IPS-NIHi7 (cell line): ENCODE data around the gene SLC6A12.

Experiments
- DNase-seq: peaks from one replicate; pipeline ENCODE4 v3.0.0; 2012; ENCODE audit warnings: mixed read lengths; ENCODE audit errors: extremely low spot score

Gene SLC6A12

DNA sequence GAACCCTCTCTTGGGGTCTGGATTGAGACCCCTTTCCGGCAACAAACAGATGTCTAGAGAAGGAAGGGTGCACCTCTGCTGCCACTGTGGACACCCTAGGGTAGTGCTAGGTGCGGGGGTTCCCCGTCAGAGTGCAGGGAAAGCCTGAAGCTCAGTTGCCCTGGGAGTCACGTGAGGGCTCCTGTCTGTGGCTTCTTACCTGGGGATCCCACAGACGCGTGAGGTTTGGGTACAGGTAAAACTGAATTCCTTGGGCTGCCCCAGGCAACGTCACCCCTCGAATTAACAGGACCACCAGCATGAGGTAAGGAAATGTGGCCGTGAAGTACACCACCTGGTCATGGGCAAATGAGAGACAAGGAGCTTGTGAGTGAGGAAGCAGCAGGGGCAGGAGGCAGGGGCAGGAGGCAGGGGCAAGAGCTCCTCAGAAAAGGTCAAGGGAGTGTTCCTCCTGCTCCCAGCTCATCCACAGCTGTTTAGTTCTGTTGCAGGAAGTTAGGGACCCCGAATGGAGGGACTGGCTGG lies 21.0 kb upstream of the SLC6A12 start:
- DNase-seq, result no peak

DNA sequence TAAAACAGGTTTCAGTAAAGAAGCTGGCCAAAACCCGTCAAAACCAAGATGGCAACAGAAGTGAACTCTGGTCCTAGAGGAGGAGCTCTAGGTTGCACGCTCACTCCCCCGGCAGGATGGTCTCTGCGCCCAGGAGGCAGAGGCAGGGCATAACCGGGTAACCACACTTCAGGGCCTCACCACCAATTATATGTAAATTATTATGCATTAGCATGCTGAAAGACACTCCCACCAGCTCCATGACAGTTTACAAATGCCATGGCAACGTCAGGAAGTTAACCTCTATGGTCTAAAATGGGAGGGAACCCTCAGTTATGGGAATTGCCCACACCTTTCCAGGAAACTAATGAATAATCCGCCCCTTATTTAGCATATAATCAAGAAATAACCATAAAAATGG lies 20.1 kb upstream of the SLC6A12 start:
- DNase-seq, result no peak

DNA sequence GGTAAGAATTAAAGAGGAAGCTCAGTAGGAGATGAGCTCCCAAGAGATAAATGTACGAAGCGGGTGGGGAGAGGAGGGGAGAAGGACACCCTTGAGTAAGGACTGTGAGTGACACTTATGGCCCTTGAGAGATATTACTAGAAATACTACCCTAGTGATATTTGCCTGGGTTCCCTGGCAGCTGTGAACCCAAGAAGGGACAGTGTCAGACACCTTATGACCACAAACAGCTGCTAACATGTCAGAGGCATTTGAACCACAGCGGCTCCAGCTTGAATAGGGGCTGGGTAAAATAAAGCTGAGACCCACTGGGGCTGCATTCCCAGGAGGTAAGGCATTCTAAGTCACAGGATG lies 19.6 kb upstream of the SLC6A12 start:
- DNase-seq, result no peak

DNA sequence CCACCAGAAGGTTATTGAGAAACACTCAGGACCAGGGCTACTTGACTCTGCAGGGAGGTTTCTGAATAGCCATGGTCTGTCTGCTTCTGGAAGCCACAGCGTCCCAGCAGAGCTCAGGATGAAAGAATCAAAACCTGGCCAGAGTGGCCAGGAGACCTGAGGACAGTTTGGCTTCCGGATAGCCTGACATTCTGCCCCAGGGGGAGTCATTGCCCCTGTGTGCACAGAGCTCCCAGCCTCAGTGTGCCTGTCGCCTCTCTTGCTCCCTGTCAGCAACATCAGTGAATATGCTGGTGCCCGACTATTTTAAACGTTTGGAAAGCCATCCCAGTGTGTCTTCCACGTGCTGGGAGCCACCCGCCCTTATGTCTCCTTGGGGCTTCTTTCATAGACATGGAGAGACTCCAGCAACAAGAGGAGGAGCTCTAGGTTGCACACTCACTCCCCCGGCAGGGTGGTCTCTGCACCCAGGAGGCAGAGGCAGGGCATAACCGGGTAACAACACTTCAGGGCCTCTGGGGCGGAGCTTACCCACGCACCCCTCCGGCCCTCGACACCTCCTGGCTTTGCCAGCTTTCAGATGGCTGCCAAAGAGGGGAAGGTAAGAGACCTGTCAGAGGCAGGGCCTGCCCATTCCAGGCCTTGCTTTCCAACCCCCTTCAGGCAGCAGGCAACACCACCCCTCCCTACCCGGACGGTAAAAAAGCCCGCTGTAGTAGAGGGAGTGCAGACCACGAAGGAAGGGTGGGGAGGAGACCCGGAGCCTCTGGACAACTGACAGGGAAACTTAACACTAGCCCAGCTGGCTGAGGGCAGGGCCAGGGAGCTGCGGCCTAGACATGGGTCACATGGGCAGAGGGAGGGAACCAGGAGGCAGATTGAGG lies 19.0 kb upstream of the SLC6A12 start:
- no peak for DNase-seq

DNA sequence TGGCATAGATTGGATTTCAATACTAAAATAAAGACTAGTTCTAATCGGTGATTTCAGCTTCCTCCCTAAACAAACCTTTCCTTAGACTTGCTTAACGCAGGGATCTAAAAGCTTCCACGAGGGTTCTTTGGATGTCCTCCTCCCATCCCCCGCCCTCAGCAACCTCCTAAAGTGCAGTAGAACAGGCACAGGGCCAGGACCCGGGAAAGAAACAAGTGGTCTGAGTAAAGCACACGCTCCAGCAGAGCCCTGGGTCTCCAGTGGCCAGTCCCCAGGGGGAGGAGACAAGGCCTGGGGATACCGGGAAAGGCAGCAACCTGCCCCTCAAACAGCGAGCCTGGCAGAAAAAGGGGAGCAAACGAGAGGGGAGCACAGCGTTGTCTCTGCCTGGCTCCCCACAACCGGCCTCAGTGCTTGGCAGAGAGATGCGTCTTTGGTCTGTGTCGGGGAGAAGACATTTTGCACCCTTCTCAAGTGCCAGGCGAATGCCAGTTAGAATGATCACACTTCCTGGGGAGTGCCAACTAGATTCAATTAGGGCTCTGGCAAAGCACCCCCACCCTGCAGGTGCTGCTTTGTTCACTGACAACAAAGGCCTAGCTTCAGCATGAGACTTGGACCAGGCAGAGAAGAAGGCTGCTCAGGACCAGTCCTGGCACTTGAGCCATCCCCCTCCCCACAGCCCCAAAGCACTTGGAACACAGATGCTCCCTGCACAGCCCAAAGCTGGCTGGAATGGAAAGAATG lies 17.1 kb upstream of the SLC6A12 start:
- no peak for DNase-seq

DNA sequence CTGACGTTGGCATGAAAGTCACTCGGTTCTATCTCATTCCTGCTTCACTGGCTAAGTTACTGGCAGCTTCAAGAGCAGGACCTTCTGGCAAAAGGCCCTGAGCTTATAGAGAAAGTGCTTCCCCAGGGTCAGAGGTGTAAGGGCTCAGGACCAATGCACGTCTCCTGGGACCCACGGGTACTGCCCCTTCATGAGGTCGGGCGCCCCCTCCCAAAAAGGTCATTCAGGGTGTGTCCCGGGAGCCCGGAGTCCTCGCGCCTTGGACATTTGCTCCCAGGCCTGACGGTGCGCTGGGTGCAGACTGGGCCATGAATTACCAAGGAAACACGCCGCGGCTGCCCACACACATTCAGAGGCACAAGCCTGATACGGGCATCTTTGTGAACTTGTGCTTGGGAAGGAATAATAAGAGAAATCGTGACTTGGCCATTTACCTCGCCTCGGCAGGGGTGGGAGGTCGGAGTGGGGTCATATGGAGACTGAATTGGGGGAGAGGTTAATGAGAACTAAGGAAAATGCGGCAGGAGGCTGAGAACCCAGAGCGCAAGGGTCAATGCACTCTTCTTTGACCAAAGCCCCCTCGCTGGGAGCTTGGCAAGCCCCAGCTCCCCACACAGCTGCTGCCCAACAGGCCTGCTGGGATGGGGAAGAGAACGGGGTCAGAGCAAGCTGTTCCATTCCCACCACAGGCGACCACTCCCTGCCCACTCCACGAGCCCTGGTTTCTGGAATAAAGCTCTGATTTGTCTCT lies 15.7 kb upstream of the SLC6A12 start:
- DNase-seq, result no peak

DNA sequence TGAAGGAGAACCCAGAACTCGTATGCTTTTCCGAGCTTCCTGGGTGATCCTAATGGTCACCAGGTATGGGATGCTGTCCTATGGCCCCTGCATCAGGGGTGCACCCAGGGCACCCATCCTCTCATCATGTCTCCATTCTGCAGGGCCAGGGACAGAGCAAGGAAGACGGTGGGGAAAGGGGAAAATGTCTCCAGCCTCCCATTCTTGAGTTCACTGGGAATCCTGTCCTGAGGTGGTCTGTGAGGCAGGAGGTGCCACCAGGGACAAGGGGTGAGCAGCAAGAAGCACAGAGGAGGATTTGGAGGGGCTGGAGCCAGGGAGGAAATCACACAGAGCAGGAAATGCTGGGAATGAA lies 14.9 kb upstream of the SLC6A12 start:
- DNase-seq, result no peak

DNA sequence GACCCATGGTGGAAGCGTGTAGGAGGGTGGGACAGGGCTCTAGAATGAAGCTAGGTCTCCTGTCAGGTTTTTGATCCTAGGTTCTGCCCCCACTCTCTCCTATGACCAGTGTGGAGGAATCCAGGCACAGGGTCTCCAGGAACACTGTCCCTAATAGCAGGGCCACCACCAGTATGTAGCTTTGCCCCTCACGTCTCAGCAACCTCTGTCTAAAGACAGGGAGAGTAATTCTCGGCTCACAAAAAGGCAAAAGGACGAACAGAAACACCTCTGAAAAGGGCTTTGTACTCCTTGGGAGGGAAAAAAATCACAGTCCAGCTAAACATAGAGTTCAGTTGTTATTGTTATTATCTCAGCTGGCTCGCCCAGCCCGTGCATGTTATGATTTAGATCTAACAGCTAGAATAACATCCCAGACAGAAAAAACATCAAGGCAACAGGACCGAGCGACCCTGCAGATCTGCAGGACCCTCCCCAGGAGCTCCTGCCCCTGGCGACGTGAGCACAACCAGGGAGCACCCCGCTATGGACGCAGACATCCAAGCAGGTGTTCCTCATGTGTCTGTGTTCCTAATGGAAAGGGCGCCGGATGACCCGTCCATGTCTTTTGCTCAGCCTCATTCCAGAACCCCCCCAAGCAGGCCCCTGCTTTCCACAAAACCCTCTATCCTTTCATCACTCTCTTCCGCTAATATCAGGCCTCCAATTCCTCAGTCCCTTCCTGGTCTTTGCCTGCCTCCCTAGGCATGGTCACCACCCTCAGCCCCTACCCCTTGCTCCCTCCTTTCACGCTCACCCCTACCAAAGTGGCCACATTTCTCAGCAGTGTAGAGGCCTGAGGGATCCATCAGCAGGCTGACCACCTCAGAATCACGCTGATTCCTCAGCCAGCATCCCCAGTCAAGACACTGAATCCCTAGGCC lies 14.2 kb upstream of the SLC6A12 start:
- DNase-seq, result no peak

DNA sequence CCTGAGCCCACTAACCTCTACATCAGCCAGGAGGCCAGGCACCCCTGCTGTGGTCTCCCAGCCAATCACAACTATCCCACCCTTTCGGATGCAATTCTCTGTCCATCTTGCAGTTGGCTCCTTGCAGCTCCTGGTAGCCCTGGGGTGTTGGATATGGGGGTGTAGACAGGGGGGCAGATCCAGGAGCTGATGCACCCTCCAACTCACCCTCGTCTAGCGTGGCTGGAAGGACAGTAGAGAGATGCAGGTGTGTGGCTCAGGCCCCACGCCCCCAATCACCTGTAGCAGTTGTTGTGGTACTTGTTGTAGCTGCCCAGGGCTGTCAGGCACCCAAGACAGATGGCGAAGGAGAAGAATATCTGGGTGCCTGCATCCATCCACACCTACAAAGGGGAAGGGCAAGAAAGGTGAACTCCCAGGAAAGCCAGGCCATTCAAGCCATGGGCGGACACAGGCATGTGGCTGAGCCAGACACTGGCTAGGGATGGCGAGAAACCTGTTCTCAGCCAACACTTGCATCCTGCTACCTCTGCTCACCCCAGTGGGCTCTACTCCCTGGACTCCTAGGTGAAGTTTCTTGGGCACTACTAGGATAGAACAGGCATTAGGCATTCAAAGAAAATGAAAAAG lies 13.4 kb upstream of the SLC6A12 start:
- DNase-seq, result no peak

DNA sequence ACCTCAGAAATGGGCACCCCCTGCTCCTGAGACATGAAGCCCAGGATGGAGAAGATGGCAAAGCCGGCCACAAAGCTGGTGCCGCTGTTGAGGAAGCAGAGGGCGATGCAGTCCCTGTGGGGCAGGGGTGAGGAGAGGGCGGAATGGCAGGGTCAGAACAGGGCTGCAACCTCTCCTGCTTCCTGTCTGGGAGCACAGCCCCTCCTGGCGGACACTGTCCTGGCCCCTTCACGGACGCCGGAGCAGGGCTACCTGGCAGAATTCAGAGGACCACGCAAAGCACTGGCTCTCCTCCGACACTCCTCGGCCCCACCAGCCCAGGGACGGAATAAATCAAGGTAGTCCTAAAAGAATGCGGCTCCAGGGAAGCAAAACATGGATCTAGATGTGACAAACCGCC lies 12.4 kb upstream of the SLC6A12 start:
- peak; percentile 56 for DNase-seq

DNA sequence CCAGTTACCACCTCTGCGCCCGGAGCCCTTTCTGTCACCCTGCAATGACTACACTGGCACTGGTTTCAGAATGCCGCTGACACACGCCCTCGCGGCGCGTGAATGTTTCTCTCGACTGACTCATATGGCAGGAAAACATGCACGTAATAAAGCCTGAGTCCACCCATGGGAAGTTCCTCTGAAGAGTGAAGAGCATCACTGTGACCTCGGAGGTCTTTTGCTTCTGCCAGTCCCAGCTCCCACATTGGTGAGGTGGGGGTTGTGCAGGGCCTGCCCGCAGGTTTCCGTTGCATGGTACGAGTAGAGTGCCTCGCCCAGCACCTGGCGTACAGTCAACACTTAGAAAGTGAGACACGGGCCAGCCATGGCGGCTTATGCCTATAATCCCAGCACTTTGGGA lies 11.1 kb upstream of the SLC6A12 start:
- DNase-seq, result no peak

DNA sequence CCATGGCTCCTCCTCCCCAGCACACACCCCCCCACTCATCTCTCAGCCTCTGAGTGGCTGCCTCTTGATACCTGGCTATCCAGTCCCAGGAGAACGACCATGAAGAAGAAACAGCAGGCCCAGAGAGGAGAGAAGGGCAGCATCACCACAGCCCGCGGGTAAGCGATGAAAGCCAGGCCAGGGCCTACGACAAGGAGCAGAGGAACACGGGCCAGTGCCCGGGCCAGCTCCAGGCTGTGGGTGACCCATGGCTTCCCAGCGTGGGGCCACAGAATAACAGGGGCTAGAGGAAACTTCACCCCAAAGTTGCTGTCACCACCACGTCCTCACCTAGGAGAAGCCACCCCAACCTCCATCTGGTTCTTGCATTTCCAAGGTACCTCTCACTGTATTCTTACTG lies 10.4 kb upstream of the SLC6A12 start:
- no peak for DNase-seq

DNA sequence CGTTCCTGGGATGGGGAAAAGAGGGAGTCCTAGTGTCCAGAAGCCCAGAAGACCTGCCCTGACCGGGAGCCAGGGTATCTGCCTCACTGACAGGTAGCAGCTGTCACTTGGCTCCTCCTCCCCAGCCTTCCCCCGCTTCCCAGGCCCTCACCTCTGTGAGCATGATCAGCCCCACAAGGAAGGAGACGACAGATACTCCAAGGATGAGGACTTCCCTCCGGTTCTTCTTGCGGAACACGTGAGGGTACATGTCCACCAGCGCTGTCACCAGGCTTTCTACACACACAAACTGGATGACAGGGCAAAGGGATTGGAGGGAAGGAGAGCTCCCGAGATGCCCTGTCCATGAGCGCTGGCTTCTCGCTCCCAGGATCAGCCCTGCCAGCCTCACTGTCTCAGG lies 9.9 kb upstream of the SLC6A12 start:
- DNase-seq, result no peak

DNA sequence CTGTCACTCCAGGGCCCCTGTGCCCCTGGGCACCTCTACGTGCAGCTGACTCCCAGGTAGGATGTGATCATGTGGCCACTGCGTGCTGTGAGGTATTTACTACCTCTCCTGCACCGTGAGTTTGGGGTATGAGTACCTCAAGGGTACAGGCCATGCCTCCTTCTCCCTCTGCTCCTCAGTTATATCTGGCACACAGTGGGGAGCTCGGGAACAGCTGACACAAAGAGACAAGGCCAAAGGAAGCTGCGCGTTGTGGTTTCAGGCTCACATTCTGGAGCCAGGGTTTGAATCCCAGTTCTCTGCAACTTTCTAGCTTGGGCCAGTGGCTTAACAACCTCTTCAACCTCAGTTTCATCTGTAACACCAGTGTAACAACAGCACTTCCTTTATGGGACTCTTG lies 7.8 kb upstream of the SLC6A12 start:
- DNase-seq, result no peak

DNA sequence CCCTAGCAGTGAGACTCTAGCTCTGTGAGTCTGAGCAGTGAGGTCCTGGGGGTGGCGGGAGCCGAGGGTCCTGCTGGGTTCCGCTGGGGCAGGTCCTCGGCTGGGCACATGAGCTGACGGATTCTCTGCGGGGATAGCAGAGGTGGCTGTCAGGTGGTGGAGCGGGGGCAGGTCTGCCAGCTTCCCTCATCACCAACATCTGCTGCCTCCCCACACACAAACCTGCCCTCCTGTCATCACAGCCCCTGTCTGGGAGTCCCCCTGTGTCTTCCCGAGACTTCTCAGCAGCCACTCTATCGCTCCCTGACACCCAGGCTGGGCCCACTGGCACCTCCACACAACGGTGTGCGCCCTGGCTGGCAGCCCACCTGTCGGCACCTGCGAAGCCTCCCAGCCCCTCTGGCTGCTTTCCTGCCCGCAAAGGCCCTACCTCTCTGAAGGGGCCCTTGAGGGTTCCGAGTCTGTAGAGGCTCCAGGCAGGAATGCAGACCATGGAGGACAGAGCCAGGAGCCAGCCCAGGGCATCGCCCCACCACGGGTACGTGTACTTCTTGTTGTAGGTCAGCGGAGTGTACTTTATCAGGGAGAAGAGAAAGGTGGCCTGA lies 7.1 kb upstream of the SLC6A12 start:
- no peak for DNase-seq

DNA sequence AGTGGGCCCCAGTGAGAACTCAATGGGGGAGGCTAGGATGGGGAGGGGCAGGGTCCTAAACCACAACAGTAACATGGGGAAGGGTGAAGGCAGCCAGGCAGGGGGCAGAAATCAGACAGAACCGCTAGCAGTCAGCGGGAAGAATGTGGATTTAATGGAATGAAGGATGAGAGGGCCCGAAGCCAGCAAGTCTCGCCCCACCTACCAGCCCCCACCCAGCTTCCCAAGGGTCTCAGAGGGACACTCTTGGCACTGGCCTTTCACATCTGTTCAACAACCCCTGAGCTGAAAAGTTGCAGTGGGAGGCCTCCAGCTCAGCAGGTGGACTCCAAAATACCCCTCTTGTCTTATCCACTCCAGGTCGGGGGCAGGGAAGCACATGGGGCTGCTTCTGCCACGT lies 6.5 kb upstream of the SLC6A12 start:
- no peak for DNase-seq

DNA sequence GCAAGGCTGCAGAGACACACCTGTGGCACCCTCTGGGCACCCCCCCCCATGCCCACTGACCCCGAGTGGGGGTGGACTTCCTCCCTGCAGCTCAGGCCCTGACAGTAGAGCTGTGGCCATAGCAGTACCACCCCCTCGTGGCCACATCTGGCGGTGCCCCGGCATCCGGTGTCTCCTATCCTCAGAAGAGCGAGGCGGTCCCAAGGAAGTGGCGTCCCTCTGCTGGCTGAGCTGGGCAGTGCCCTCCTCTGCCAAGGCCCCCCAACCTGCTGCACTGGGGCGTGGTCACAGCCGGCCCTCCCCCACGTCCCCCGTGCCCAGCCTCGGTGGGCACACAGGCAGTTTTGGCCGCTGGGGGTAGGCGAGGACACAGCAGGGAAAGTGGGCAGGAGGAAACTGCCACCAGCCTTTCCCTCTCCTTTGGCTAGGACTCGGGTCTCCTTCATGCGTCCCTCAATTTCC lies 6.0 kb upstream of the SLC6A12 start:
- peak; percentile 95 for DNase-seq

DNA sequence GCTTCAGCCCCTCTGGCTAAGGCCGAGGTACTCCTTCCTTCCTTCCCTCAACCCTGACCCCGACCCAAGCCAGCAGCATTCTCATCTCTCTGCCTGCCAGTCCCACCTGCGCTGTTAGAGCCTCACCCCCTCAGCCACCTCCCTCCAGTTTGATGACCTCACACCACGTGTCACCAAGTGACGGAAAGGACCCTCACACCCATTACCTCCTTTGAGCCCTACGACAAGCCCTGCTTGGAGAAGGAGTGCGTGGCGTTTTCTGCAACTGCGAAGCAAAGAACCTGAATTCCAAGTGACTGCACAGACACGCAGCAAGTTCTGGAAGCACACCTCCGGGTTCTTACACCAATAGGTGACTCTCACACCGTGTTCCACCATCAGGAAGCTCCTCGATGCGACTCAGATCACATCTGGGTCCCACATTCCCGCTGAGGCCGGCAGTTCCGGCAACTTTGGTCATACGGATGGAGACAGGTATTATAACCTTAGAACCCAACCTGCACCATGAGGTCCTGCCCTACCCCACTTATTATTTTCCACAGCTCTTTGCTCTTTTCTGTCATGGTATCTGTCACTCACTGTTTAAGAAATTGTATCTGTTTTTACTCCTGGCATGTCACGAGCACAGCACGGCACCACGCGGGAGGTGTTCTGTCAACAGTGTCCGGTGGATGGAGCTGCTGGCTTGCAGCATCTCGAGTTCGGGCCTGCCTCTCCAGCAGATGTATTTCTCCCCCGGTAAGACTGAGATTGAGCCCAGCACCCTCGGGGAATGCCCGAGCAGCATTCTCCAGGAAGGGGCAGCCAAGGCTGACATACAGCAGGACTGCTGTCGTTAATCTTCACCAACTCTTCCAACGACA lies 5.0 kb upstream of the SLC6A12 start:
- no peak for DNase-seq

DNA sequence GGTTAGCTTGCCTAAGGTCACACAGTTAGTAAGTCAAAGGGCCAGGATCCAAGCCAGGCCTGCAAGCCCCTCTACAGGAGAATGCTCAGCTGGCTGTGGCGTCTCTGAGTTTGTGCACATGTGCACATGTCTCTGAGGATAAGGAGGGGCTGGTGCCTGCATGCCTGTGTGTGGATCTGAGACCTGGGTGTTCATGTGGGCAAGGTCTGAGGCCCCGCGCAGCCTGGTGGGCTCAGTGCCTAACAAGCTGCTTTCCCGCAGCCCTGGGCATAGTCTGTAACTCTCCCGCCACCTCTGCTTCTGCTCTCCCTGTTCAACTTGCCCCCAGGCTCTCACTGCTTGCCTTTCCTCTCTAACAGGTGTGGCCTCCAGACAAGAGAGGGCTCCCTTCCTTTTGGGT lies 4.3 kb upstream of the SLC6A12 start:
- no peak for DNase-seq
